Transverse colon (tissue), 4 donors: Measurements from ENCODE around the gene SYS1.

Experiments
- POLR2A ChIP-seq: fragments of 450-650 bp; IDR thresholded peaks from one replicate; pipeline ENCODE4 v1.6.1; 2016; ENCODE audit warnings: antibody characterized with exemption, mild to moderate bottlenecking, moderate library complexity
- POLR2AphosphoS5 ChIP-seq, 3 donors: sonication (generic); formaldehyde crosslinking; IDR thresholded peaks; one replicate each; pipeline ENCODE4 v1.6.1; 2016; ENCODE audit warnings: antibody characterized with exemption in 3 of 3
- TF ChIP-seq, protein P1 (sequence below), 5 experiments: fragments of 200-600 bp in 3 of 5; fragments of 450-650 bp in 2 of 5; sonication (generic) in 3 of 5; IDR thresholded peaks; 1 replicate in 2 of 5; 2 replicates in 3 of 5; pipeline ENCODE4 v1.5.1; 2016 to 2017; ENCODE audit warnings: antibody characterized with exemption in 5 of 5, inconsistent platforms in 3 of 5, mild to moderate bottlenecking in 2 of 5, moderate library complexity in 1 of 5

- TF ChIP-seq POLR2AphosphoS5 (IDR thresholded peaks at IDR 0.05) = no peak
- TF ChIP-seq POLR2A = no peak
- TF ChIP-seq, protein P1, sequence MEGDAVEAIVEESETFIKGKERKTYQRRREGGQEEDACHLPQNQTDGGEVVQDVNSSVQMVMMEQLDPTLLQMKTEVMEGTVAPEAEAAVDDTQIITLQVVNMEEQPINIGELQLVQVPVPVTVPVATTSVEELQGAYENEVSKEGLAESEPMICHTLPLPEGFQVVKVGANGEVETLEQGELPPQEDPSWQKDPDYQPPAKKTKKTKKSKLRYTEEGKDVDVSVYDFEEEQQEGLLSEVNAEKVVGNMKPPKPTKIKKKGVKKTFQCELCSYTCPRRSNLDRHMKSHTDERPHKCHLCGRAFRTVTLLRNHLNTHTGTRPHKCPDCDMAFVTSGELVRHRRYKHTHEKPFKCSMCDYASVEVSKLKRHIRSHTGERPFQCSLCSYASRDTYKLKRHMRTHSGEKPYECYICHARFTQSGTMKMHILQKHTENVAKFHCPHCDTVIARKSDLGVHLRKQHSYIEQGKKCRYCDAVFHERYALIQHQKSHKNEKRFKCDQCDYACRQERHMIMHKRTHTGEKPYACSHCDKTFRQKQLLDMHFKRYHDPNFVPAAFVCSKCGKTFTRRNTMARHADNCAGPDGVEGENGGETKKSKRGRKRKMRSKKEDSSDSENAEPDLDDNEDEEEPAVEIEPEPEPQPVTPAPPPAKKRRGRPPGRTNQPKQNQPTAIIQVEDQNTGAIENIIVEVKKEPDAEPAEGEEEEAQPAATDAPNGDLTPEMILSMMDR (IDR thresholded peaks at IDR 0.05) = no peak
These were observed 44.0 kb upstream of the SYS1 start for GRCh38 chr20:45318948-45319347.
